Thyroid gland (tissue), 4 donors: ENCODE measurements around the gene HCFC1.

Experiments
- CTCF ChIP-seq, 6 experiments: fragments of 200-600 bp in 3 of 6; fragments of 450-650 bp in 3 of 6; sonication (generic) in 3 of 6; IDR thresholded peaks; one replicate each; pipeline ENCODE4 v1.5.1; 2016 to 2019; ENCODE audit warnings: antibody characterized with exemption in 6 of 6, mild to moderate bottlenecking in 2 of 6, inconsistent platforms in 1 of 6, moderate library complexity in 1 of 6
- POLR2A ChIP-seq, 2 donors: fragments of 450-650 bp; IDR thresholded peaks; one replicate each; pipeline ENCODE4 v1.6.1; 2017; ENCODE audit warnings: antibody characterized with exemption in 2 of 2, mild to moderate bottlenecking in 2 of 2, moderate library complexity in 1 of 2

GRCh38 chrX:154006947-154007346 is 35.3 kb upstream of the HCFC1 start:
- no peak for TF ChIP-seq CTCF (IDR thresholded peaks at IDR 0.05)
- no peak for TF ChIP-seq POLR2A (IDR thresholded peaks at IDR 0.05)
